DND-41 (cell line): ENCODE data around the gene CLEC5A.

Experiments
- ATAC-seq: fragments of 200-7000 bp; cut with Tn5 transposase; 3 replicates; pipeline ENCODE4 v1.9.1; 2021; ENCODE audit warnings: low read depth; ENCODE audit not compliant: insufficient read depth
- DNase-seq: peaks from one replicate; pipeline ENCODE4 v3.0.0-alpha.2; 2020
- H2AFZ ChIP-seq: 2 replicates; pipeline ENCODE4 v1.6.0; 2012; ENCODE audit warnings: low read depth, low read length
- H3K27ac ChIP-seq: 2 replicates; pipeline ENCODE4 v1.5.1; 2012; ENCODE audit warnings: low read length, inconsistent platforms
- H3K27me3 ChIP-seq: fragments of 200-600 bp; sonication (generic); 2 replicates; pipeline ENCODE4 v1.6.0; 2012; ENCODE audit warnings: low read length, mild to moderate bottlenecking, inconsistent platforms; ENCODE audit not compliant: insufficient read depth, poor library complexity
- H3K36me3 ChIP-seq: 2 replicates; pipeline ENCODE4 v1.5.1; 2012; ENCODE audit warnings: low read length, inconsistent platforms; ENCODE audit not compliant: insufficient read depth
- H3K4me1 ChIP-seq: 2 replicates; pipeline ENCODE4 v1.5.1; 2012; ENCODE audit warnings: mild to moderate bottlenecking, low read length; ENCODE audit not compliant: insufficient read depth
- H3K4me2 ChIP-seq: 2 replicates; pipeline ENCODE4 v1.6.0; 2012; ENCODE audit warnings: mild to moderate bottlenecking, moderate library complexity, low read length, inconsistent platforms; ENCODE audit not compliant: insufficient read depth
- H3K4me3 ChIP-seq, 2 experiments: fragments of 200-600 bp in 1 of 2; shearing (Covaris generic) in 1 of 2; 2 replicates each; pipeline ENCODE4 v1.5.1; 2012 to 2016; ENCODE audit warnings: inconsistent platforms in 2 of 2, low read length in 2 of 2, mild to moderate bottlenecking in 2 of 2, low read depth in 1 of 2, moderate library complexity in 1 of 2
- H3K79me2 ChIP-seq: 2 replicates; pipeline ENCODE4 v1.6.0; 2012; ENCODE audit warnings: low read length, inconsistent platforms; ENCODE audit not compliant: insufficient read depth
- H3K9ac ChIP-seq: 2 replicates; pipeline ENCODE4 v1.6.0; 2012; ENCODE audit warnings: low read depth, mild to moderate bottlenecking, inconsistent platforms, low read length, moderate library complexity
- H3K9me3 ChIP-seq: 2 replicates; pipeline ENCODE4 v1.5.1; 2012; ENCODE audit warnings: low read length, moderate library complexity, mild to moderate bottlenecking, inconsistent platforms; ENCODE audit not compliant: insufficient read depth, severe bottlenecking
- H4K20me1 ChIP-seq: 2 replicates; pipeline ENCODE4 v1.6.0; 2012; ENCODE audit warnings: low read length; ENCODE audit not compliant: insufficient read depth
- CTCF ChIP-seq: IDR thresholded peaks from 2 replicates; pipeline ENCODE4 v1.5.1; 2012; ENCODE audit warnings: borderline replicate concordance, low read length, moderate library complexity, mild to moderate bottlenecking; ENCODE audit not compliant: poor library complexity, severe bottlenecking; ENCODE audit errors: extremely low read depth
- EZH2 ChIP-seq: IDR thresholded peaks from 3 replicates; pipeline ENCODE4 v1.6.1; 2012; ENCODE audit warnings: borderline replicate concordance, low read depth, mild to moderate bottlenecking, moderate library complexity, low read length, inconsistent platforms; ENCODE audit not compliant: severe bottlenecking

CLEC5A gene

GRCh38 chr7:141884539-141885225 is 62.1 kb downstream of the CLEC5A start:
- no peak for ATAC-seq

GRCh38 chr7:141880960-141881359 is 65.8 kb downstream of the CLEC5A start:
- H4K20me1 ChIP-seq, result no peaks in the 10 kb centered on the region
- no peaks in the 10 kb centered on the region for H3K9me3 ChIP-seq
- no peak for DNase-seq
- H3K27me3 ChIP-seq, result no peaks in the 10 kb centered on the region
- H3K27ac ChIP-seq, result no peak overlapping the region
- ATAC-seq, result no peak
- no peak overlapping the region for H3K4me3 ChIP-seq
- no peaks in the 10 kb centered on the region for H3K36me3 ChIP-seq
- H2AFZ ChIP-seq, result no peak overlapping the region
- no peaks in the 10 kb centered on the region for H3K4me1 ChIP-seq
- no peak overlapping the region for H3K4me2 ChIP-seq
- no peaks in the 10 kb centered on the region for H3K79me2 ChIP-seq
- no peak for TF ChIP-seq CTCF
- no peak for TF ChIP-seq EZH2
- H3K9ac ChIP-seq, result no peak overlapping the region

More at GRCh38 chr7:141884539-141885225, 62.1 kb downstream of the CLEC5A start:
- Histone ChIP-seq H3K9ac (no peak overlapping the region), H3K4me1 (no peaks in the 10 kb centered on the region), H3K4me2 (no peak overlapping the region), H4K20me1 (no peaks in the 10 kb centered on the region), H3K4me3 (no peak overlapping the region), H3K36me3 (no peaks in the 10 kb centered on the region), H3K27me3 (no peaks in the 10 kb centered on the region), H3K27ac (no peak overlapping the region), H3K9me3 (no peaks in the 10 kb centered on the region), H3K79me2 (no peaks in the 10 kb centered on the region), H2AFZ (no peak overlapping the region)
- DNase-seq, result no peak
- TF ChIP-seq CTCF (no peak), EZH2 (no peak)

GRCh38 chr7:141877365-141877764 is 69.4 kb downstream of the CLEC5A start:
- H3K27me3 ChIP-seq, result no peaks in the 10 kb centered on the region
- DNase-seq, result no peak
- no peak overlapping the region for H3K9ac ChIP-seq
- no peak for TF ChIP-seq CTCF
- no peak for TF ChIP-seq EZH2
- H4K20me1 ChIP-seq, result no peaks in the 10 kb centered on the region
- H3K4me1 ChIP-seq, result no peaks in the 10 kb centered on the region
- H2AFZ ChIP-seq, result no peak overlapping the region
- no peaks in the 10 kb centered on the region for H3K36me3 ChIP-seq
- no peak for ATAC-seq
- H3K4me2 ChIP-seq, result no peak overlapping the region
- no peak overlapping the region for H3K27ac ChIP-seq
- H3K9me3 ChIP-seq, result no peaks in the 10 kb centered on the region
- no peak overlapping the region for H3K4me3 ChIP-seq
- H3K79me2 ChIP-seq, result no peaks in the 10 kb centered on the region
